Thoracic aorta (tissue), 2 donors: Measurements from ENCODE around the gene SBDS. TPM values are rescaled to one million over a fixed set of nuclear protein-coding genes. Genes with fewer than 3 reads are reported as not detected.
"Not testable (repeated sequence)": the region's sequence is repeated elsewhere in the genome, so short reads cannot be mapped to it uniquely, and the experiment has no call there.

Experiments used
- ATAC-seq: fragments of 150-250 bp; one replicate; pipeline ENCODE4 v1.8.0; 2017; ENCODE audit warnings: low read depth; ENCODE audit not compliant: insufficient number of reproducible peaks, low FRiP score
- DNase-seq: peaks from one replicate; pipeline ENCODE4 v3.0.0-alpha.2; 2020; ENCODE audit warnings: low spot score
- H3K27ac ChIP-seq, 2 donors: fragments of 200-600 bp; sonication (generic); 1 replicate in 1 of 2; 2 replicates in 1 of 2; pipeline ENCODE4 v1.5.1; 2016; ENCODE audit warnings: mild to moderate bottlenecking in 2 of 2, moderate library complexity in 2 of 2
- H3K27me3 ChIP-seq: fragments of 200-600 bp; sonication (generic); replicated peaks from 2 replicates; pipeline ENCODE4 v1.6.0; 2016; ENCODE audit warnings: mild to moderate bottlenecking; ENCODE audit not compliant: insufficient read depth
- H3K36me3 ChIP-seq: fragments of 200-600 bp; sonication (generic); one replicate; pipeline ENCODE4 v1.5.1; 2016
- H3K4me1 ChIP-seq, 2 donors: fragments of 200-600 bp; sonication (generic); 1 replicate in 1 of 2; 2 replicates in 1 of 2; pipeline versions ENCODE4 v1.5.1 to v1.6.0; 2016; ENCODE audit warnings: low read depth in 2 of 2, mild to moderate bottlenecking in 1 of 2; ENCODE audit not compliant: control insufficient read depth in 1 of 2
- H3K4me3 ChIP-seq: fragments of 200-600 bp; sonication (generic); 2 replicates; pipeline ENCODE4 v1.5.1; 2016; ENCODE audit warnings: mild to moderate bottlenecking
- H3K9me3 ChIP-seq: fragments of 200-600 bp; sonication (generic); 2 replicates; pipeline ENCODE4 v1.5.1; 2016
- CTCF ChIP-seq: fragments of 200-600 bp; sonication (generic); IDR thresholded peaks from one replicate; pipeline ENCODE4 v1.5.1; 2019; ENCODE audit warnings: antibody characterized with exemption
- total RNA-seq, 2 donors: library from RNA; depleted of rRNA; stranded (reverse); fragments of >200 nt; gene quantifications; one replicate each; pipeline versions ENCODE4 v1.1.0 to v1.2.3, GENCODE V29; 2016

Gene SBDS
- total RNA-seq, 2 donors from 2014 or later = 191 to 202 TPM

- Histone ChIP-seq H3K4me3 (no peak overlapping the region), H3K4me1 (no peaks in the 10 kb centered on the region), H3K27me3 (no peaks in the 10 kb centered on the region), H3K36me3 (peaks cover 16% of the 10 kb centered on the region), H3K27ac (no peak overlapping the region), H3K9me3 (no peaks in the 10 kb centered on the region)
- DNase-seq = no peak
- ATAC-seq = no peak
- TF ChIP-seq CTCF = no peak
Measured at GRCh38 chr7:67008260-67008659, 12.9 kb upstream of the SBDS start.

GRCh38 chr7:67006965-67007364, 11.6 kb upstream of the SBDS start:
- no peaks in the 10 kb centered on the region for H3K9me3 ChIP-seq
- no peak for ATAC-seq
- no peak for DNase-seq
- no peaks in the 10 kb centered on the region for H3K27me3 ChIP-seq
- no peak overlapping the region for H3K4me3 ChIP-seq
- no peaks in the 10 kb centered on the region for H3K4me1 ChIP-seq
- no peak overlapping the region for H3K27ac ChIP-seq
- TF ChIP-seq CTCF = no peak
- H3K36me3 ChIP-seq = peaks cover 13% of the 10 kb centered on the region

- H3K4me3 ChIP-seq, H3K36me3 ChIP-seq, ATAC-seq, DNase-seq, H3K9me3 ChIP-seq, H3K4me1 ChIP-seq, H3K27ac ChIP-seq, H3K27me3 ChIP-seq: not testable (repeated sequence)
Measured at GRCh38 chr7:67004145-67004544, 8.8 kb upstream of the SBDS start.

- not testable (repeated sequence) for ATAC-seq, H3K27ac ChIP-seq, H3K27me3 ChIP-seq, H3K36me3 ChIP-seq, H3K4me1 ChIP-seq, H3K4me3 ChIP-seq, DNase-seq, H3K9me3 ChIP-seq
- peak; percentile 33 for TF ChIP-seq CTCF
Measured at GRCh38 chr7:67000601-67001258, 5.3 kb upstream of the SBDS start.

- peaks cover 25% of the 10 kb centered on the region for H3K36me3 ChIP-seq
- H3K27ac ChIP-seq = peak within 1 kb of the TSS; percentile 81 to 94
- H3K4me1 ChIP-seq = peaks cover 10 to 26% of the 10 kb centered on the region in 2 donors
- H3K9me3 ChIP-seq, H3K27me3 ChIP-seq: not testable (repeated sequence)
- H3K4me3 ChIP-seq = peak within 1 kb of the TSS; percentile 92
- DNase-seq (peak; percentile 95), ATAC-seq (peak; percentile 82)
Measured at GRCh38 chr7:66996444-66997191, 1.2 kb upstream of the SBDS start, which contains the start of gene TYW1. TYW1 (plus strand) TSS chr7:66996833; CDS start chr7:66996979, 146 bp downstream.

- not testable (repeated sequence) for H3K27me3 ChIP-seq, H3K9me3 ChIP-seq
- ATAC-seq (peak; percentile 89), DNase-seq (peak; percentile 19)
- Histone ChIP-seq H3K4me3 (peak overlapping the region; percentile 92), H3K36me3 (peaks cover 36% of the 10 kb centered on the region), H3K27ac (peak overlapping the region; percentile 100), H3K4me1 (peaks cover 10 to 26% of the 10 kb centered on the region in 2 donors)
Measured at GRCh38 chr7:66994691-66995049, 716 bp downstream of the SBDS start.

- Histone ChIP-seq H3K4me3 (peak overlapping the region; percentile 92), H3K27ac (peak overlapping the region; percentile 100), H3K36me3 (peaks cover 33% of the 10 kb centered on the region), H3K4me1 (peaks cover 10 to 26% of the 10 kb centered on the region in 2 donors)
- not testable (repeated sequence) for H3K9me3 ChIP-seq, ATAC-seq, H3K27me3 ChIP-seq, DNase-seq
Measured at GRCh38 chr7:66994051-66994450, 1.3 kb downstream of the SBDS start.

- peaks cover 7 to 22% of the 10 kb centered on the region in 2 donors for H3K4me1 ChIP-seq
- not testable (repeated sequence) for ATAC-seq, DNase-seq, H3K4me3 ChIP-seq, H3K9me3 ChIP-seq, H3K27me3 ChIP-seq, H3K27ac ChIP-seq
- H3K36me3 ChIP-seq = peaks cover 47% of the 10 kb centered on the region
Measured at GRCh38 chr7:66989552-66989951, 5.8 kb downstream of the SBDS start.

GRCh38 chr7:66980336-66980735, 15.1 kb downstream of the SBDS start:
- not testable (repeated sequence) for H3K27me3 ChIP-seq, H3K36me3 ChIP-seq, H3K4me1 ChIP-seq, H3K9me3 ChIP-seq, H3K4me3 ChIP-seq, ATAC-seq, DNase-seq, H3K27ac ChIP-seq
